GM12892 (cell line): ENCODE data around the gene SHANK3.

Experiments
- POLR2A ChIP-seq: IDR thresholded peaks from 2 replicates; pipeline ENCODE4 v1.6.1; 2011; ENCODE audit warnings: low read depth, low read length, control low read depth
- POLR2AphosphoS5 ChIP-seq: IDR thresholded peaks from 2 replicates; pipeline ENCODE4 v1.6.1; 2011; ENCODE audit warnings: low read depth, low read length, control low read depth
- TAF1 ChIP-seq: IDR thresholded peaks from 2 replicates; pipeline ENCODE4 v1.6.1; 2011; ENCODE audit warnings: low read depth, mild to moderate bottlenecking, control low read depth, low read length, borderline replicate concordance

DNA sequence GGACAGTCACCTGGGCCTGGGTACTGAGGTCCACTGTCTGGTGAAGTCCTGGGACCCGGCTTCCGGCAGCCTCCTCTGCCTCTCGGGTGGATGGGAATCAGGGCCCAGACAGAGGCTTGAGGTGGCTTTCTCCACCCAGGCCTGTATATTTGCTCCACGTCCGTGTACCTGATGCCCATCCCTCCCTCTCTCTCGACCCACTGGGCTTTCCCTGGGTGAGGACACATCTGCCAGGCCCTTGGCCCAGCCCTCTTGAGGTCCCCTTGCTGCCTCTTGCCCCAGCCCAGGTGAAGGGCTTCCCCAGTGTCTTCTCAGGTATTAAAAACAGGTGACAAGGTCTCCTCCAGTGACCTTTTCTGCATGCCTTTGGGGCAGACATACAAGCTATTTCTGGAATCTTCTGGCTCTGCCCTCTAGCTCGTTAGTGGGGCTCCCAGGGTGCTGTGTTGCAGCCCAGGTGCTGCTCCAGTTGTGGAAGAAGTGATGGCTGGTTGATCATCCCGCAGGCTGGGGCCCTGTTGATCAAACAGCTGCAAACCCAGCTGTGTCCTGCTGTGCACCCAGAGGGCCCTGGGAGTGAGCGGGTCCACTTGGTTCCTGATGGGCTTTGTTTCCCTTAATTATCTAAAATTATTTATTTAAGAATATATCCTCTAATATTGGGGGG is 39.9 kb downstream of the SHANK3 start:
- no peak for TF ChIP-seq POLR2AphosphoS5
- no peak for TF ChIP-seq TAF1
- TF ChIP-seq POLR2A = no peak
